ENCODE data around the gene DSCAM.

Gene DSCAM

GRCh38 chr21:40671716-40672115 lies 175.2 kb downstream of the DSCAM start:
- FAIRE-seq, result no peak
- TF ChIP-seq POLR2AphosphoS5 (IDR thresholded peaks at IDR 0.05; ENCODE audit: low read depth, low read length), result no peak
- TF ChIP-seq POLR2A (IDR thresholded peaks at IDR 0.05; ENCODE audit: low read depth, low read length), result no peak
- no peak for TF ChIP-seq TAF1 (IDR thresholded peaks at IDR 0.05; ENCODE audit: borderline replicate concordance, low read depth, low read length)
- DNase-seq (ENCODE audit: insufficient read length), result no peak

DNA sequence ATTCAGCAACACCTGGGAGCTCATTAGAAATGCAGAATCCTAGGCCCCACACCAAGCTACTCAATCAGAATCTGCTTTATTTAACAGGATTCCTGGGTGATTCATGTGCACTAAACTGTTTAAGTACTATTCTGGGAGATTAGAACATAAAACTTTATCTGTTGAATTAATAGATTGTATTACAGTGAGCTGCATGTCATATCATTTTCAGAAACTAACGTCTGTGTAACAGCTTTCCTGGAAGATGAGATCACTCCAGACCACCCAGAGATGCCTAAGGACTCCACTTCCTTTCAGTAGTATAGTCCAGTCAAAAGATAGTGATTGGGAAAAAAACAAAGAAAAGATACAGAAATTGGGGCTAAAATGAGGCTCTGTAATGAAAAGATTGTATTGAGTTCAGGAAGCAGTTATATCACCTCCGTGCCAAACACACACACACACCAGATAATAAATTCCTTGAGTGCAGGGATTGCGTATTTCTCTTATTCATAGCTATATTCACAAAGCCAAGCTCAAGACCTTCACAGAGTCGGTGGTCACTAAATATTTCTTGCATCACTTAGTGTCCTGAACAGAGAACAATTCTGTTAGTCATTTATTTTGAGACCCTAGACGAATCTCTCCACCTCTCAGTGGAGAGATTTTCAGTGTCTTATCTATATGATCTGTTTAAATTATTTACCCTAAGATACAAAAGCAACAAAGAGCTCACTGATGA lies 178.2 kb downstream of the DSCAM start:
- TF ChIP-seq POLR2A (IDR thresholded peaks at IDR 0.05; ENCODE audit: low read depth, low read length), result no peak
- TF ChIP-seq TAF1 (IDR thresholded peaks at IDR 0.05; ENCODE audit: borderline replicate concordance, low read depth, low read length), result no peak
- TF ChIP-seq POLR2AphosphoS5 (IDR thresholded peaks at IDR 0.05; ENCODE audit: low read depth, low read length), result no peak
- FAIRE-seq (no peak), DNase-seq (ENCODE audit: insufficient read length) (no peak)

- no peak for DNase-seq (ENCODE audit: insufficient read length)
- no peak for TF ChIP-seq POLR2AphosphoS5 (IDR thresholded peaks at IDR 0.05; ENCODE audit: low read depth, low read length)
- no peak for FAIRE-seq
Observed at GRCh38 chr21:40667967-40668366, 179.0 kb downstream of the DSCAM start.

DNA sequence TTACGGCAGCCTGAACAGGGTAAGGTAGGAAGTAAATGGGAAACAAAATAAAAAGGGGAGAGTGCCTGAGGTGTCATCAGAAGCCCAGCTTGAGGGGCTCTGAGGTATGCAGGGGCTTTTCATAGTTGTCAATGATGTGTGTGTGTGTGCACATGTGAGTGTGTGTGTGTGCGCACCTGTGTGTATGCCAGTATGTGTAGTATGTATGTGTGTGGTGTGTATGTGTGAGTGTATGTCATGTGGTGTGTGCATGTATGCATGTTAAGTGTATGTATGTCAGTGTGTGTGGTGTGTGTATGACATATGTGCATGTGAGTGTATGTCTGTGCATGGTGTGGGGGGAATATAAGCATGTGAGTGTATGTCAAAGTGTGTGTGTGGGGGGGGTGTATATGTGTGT lies 184.1 kb downstream of the DSCAM start:
- TF ChIP-seq POLR2AphosphoS5 (IDR thresholded peaks at IDR 0.05; ENCODE audit: low read depth, low read length) (no peak), POLR2A (IDR thresholded peaks at IDR 0.05; ENCODE audit: low read depth, low read length) (no peak), TAF1 (IDR thresholded peaks at IDR 0.05; ENCODE audit: borderline replicate concordance, low read depth, low read length) (no peak)
- no peak for FAIRE-seq

GRCh38 chr21:40660461-40660860 lies 186.5 kb downstream of the DSCAM start:
- no peak for DNase-seq (ENCODE audit: insufficient read length)
- FAIRE-seq, result no peak
- TF ChIP-seq TAF1 (IDR thresholded peaks at IDR 0.05; ENCODE audit: borderline replicate concordance, low read depth, low read length) (no peak), POLR2A (IDR thresholded peaks at IDR 0.05; ENCODE audit: low read depth, low read length) (no peak), POLR2AphosphoS5 (IDR thresholded peaks at IDR 0.05; ENCODE audit: low read depth, low read length) (no peak)

More for the DNA sequence above, 184.1 kb downstream of the DSCAM start:
- no peak for DNase-seq (ENCODE audit: insufficient read length)

- no peak for FAIRE-seq
- no peak for DNase-seq (ENCODE audit: insufficient read length)
- TF ChIP-seq POLR2AphosphoS5 (IDR thresholded peaks at IDR 0.05; ENCODE audit: low read depth, low read length), result no peak
- no peak for TF ChIP-seq POLR2A (IDR thresholded peaks at IDR 0.05; ENCODE audit: low read depth, low read length)
- TF ChIP-seq TAF1 (IDR thresholded peaks at IDR 0.05; ENCODE audit: borderline replicate concordance, low read depth, low read length), result no peak
Observed at GRCh38 chr21:40658311-40658710, 188.6 kb downstream of the DSCAM start.

DNA sequence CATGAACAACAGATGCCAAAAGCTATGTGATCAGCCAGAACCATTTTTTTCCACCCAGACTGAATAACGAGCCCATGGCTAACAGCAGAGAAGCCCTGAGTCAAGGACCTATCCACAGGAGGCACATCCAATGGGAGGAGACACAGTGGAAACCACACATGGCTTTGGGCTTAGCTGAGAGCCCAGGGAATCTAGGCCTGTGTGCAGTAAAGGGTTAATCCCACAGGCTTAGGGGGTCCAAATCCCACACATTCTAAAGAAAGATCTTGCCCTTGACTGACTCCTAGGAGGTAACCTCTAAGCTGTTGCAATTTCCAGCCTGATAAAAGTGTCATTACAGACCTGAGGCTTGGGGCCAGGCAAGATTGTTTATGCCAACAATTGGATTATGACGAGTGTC lies 194.5 kb downstream of the DSCAM start:
- TF ChIP-seq TAF1 (IDR thresholded peaks at IDR 0.05; ENCODE audit: borderline replicate concordance, low read depth, low read length) (no peak), POLR2AphosphoS5 (IDR thresholded peaks at IDR 0.05; ENCODE audit: low read depth, low read length) (no peak), POLR2A (IDR thresholded peaks at IDR 0.05; ENCODE audit: low read depth, low read length) (no peak)
- no peak for FAIRE-seq
- no peak for DNase-seq (ENCODE audit: insufficient read length)

GRCh38 chr21:40647706-40648105 lies 199.3 kb downstream of the DSCAM start:
- no peak for DNase-seq (ENCODE audit: insufficient read length)
- TF ChIP-seq POLR2A (IDR thresholded peaks at IDR 0.05; ENCODE audit: low read depth, low read length), result no peak
- TF ChIP-seq TAF1 (IDR thresholded peaks at IDR 0.05; ENCODE audit: borderline replicate concordance, low read depth, low read length), result no peak
- no peak for TF ChIP-seq POLR2AphosphoS5 (IDR thresholded peaks at IDR 0.05; ENCODE audit: low read depth, low read length)
- FAIRE-seq, result no peak

- no peak for TF ChIP-seq POLR2A (IDR thresholded peaks at IDR 0.05; ENCODE audit: low read depth, low read length)
- no peak for TF ChIP-seq POLR2AphosphoS5 (IDR thresholded peaks at IDR 0.05; ENCODE audit: low read depth, low read length)
- TF ChIP-seq TAF1 (IDR thresholded peaks at IDR 0.05; ENCODE audit: borderline replicate concordance, low read depth, low read length), result no peak
- DNase-seq (ENCODE audit: insufficient read length), result no peak
- FAIRE-seq, result no peak
Observed at GRCh38 chr21:40646651-40647050, 200.3 kb downstream of the DSCAM start.

GRCh38 chr21:40641042-40641441 lies 205.9 kb downstream of the DSCAM start:
- TF ChIP-seq POLR2AphosphoS5 (IDR thresholded peaks at IDR 0.05; ENCODE audit: low read depth, low read length) (no peak), TAF1 (IDR thresholded peaks at IDR 0.05; ENCODE audit: borderline replicate concordance, low read depth, low read length) (no peak), POLR2A (IDR thresholded peaks at IDR 0.05; ENCODE audit: low read depth, low read length) (no peak)
- no peak for DNase-seq (ENCODE audit: insufficient read length)
- no peak for FAIRE-seq

DNA sequence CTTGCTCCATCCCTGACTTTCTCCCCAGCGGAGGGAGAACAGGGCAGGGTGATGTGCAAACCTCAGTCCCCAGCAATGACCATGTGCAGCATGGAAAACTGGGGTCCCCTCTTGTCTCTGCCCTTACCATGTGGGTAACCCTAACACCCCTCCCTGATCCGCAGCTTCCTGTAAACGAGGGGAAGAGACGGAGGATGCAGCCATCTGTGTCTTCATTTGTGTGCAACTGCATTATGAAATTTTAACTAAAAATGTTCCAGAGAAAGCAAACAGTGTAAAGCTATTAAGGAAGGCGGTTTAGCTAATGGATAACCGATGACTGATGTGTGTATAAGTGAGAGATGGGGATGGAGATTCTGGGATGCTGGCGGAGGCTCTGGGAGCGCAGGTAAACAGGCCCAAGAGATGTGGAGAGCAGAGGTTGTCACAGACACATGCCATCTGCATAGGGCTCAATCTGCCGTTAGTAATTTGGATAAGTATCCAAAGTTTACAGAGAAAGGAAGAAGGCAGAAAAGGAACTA lies 206.6 kb downstream of the DSCAM start:
- DNase-seq (ENCODE audit: insufficient read length) (no peak), FAIRE-seq (no peak)
- TF ChIP-seq TAF1 (IDR thresholded peaks at IDR 0.05; ENCODE audit: borderline replicate concordance, low read depth, low read length), result no peak
- no peak for TF ChIP-seq POLR2A (IDR thresholded peaks at IDR 0.05; ENCODE audit: low read depth, low read length)
- no peak for TF ChIP-seq POLR2AphosphoS5 (IDR thresholded peaks at IDR 0.05; ENCODE audit: low read depth, low read length)

DNA sequence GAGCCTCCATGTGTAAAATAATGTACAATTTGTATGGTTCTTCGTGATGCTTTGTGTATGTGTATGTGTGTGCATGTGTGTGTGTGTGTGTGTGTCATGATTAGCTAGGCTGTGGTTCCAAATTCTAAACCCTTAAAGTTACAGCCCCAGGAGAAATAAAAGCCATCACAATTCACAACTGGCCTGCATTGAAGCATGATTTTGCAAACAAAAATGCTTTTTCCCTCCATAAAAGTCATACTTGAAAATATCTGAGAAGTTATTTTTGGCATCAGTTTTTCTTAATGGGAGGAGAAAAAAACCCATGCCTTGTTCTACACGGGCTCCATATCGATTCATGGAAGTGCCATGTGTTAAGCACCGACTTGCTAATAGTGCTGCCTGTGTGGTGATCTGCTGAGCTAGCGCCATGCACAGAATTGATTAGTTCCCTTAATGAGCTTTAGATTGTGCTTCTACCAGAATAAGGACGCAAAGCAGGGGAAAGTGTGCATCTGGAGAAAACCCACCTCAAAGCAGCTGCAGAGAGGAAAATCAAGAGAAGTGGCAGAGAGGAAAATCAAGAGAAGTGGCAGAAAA lies 207.3 kb downstream of the DSCAM start:
- TF ChIP-seq TAF1 (IDR thresholded peaks at IDR 0.05; ENCODE audit: borderline replicate concordance, low read depth, low read length) (no peak), POLR2AphosphoS5 (IDR thresholded peaks at IDR 0.05; ENCODE audit: low read depth, low read length) (no peak), POLR2A (IDR thresholded peaks at IDR 0.05; ENCODE audit: low read depth, low read length) (no peak)
- no peak for FAIRE-seq
- DNase-seq (ENCODE audit: insufficient read length), result no peak
